ENCODE data around the gene CDC42EP4. TPM values are rescaled to one million over a fixed set of nuclear protein-coding genes. Genes with fewer than 3 reads are reported as not detected.

CDC42EP4 gene
- total and polyA plus RNA-seq, 2 donors from 2014 or later = 26.2 to 76.9 TPM

DNA sequence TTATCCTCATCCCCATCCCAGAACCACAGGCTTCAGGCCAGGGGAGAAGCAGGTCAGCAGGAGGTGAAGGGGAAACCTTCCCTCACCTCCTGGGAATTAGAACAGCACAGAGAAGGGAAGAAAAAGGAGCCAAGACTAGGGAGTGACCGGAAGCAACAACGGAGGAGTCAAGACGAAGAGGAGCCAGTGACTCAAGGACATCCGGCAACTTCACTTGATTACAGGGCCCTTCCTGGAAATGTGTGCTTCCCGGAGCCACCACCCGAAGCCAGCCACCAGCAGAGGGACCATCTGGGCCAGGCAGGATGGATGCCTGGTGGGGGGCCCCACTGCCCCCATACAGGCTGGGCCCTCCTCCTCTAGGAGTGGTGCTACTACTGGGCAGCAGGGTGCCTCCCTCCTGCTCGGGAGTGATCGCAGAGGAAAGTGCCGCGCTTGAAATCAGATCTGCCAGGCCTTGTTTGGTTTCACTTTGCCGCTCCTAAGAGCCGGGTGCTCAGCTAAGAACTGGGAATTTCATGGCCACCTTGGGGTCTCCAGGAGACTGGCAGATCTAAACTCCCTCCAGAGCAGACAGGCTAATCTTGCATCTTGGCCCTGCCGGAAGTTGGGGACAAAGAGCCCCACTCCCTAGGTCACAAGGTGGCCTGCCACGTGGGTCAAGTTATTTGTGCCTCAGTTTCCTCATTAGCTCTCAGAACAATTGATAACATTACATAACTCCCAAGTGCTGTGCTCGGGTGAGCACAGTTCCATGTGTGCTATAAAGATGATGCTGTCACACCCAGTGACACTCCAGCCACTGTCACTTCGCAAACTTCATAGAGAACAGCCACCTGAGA lies 6.6 kb downstream of the CDC42EP4 start:
- Histone ChIP-seq H3K9ac (ENCODE audit: low read length in 3 of 3) (peak overlapping the region in 2 of 3 donors; percentile 55 to 56), H3K27ac (ENCODE audit: low read depth in 2 of 2, low read length in 2 of 2) (peak overlapping the region; percentile 82 to 88), H3K36me3 (ENCODE audit: control insufficient read depth in 2 of 3, insufficient read depth in 3 of 3, low read length in 3 of 3) (no peaks in the 10 kb centered on the region), H3K4me3 (ENCODE audit: low read length in 3 of 3) (peak overlapping the region in 2 of 3 donors; percentile 36 to 47), H3K27me3 (ENCODE audit: control insufficient read depth, insufficient read depth, low read length) (no peaks in the 10 kb centered on the region), H3K4me1 (ENCODE audit: control insufficient read depth in 2 of 3, insufficient read depth in 2 of 3, low read depth in 1 of 3, low read length in 3 of 3) (peaks cover 4 to 39% (median 33%) of the 10 kb centered on the region in 3 donors), H3K9me3 (ENCODE audit: control insufficient read depth in 2 of 3, insufficient read depth in 1 of 3, low read length in 3 of 3) (no peaks in the 10 kb centered on the region)
- TF ChIP-seq, protein P1, sequence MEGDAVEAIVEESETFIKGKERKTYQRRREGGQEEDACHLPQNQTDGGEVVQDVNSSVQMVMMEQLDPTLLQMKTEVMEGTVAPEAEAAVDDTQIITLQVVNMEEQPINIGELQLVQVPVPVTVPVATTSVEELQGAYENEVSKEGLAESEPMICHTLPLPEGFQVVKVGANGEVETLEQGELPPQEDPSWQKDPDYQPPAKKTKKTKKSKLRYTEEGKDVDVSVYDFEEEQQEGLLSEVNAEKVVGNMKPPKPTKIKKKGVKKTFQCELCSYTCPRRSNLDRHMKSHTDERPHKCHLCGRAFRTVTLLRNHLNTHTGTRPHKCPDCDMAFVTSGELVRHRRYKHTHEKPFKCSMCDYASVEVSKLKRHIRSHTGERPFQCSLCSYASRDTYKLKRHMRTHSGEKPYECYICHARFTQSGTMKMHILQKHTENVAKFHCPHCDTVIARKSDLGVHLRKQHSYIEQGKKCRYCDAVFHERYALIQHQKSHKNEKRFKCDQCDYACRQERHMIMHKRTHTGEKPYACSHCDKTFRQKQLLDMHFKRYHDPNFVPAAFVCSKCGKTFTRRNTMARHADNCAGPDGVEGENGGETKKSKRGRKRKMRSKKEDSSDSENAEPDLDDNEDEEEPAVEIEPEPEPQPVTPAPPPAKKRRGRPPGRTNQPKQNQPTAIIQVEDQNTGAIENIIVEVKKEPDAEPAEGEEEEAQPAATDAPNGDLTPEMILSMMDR (IDR thresholded peaks at IDR 0.05; ENCODE audit: borderline replicate concordance, extremely low read depth, insufficient read depth) = no peak
- intact Hi-C loops (cut with DNase I) = no loop called here
- peak; percentile 83 to 91 (median 89) for DNase-seq
- no peak for FAIRE-seq

- FAIRE-seq (no peak), DNase-seq (no peak)
- Histone ChIP-seq H3K36me3 (ENCODE audit: control insufficient read depth in 2 of 3, insufficient read depth in 3 of 3, low read length in 3 of 3) (no peaks in the 10 kb centered on the region), H3K4me3 (ENCODE audit: low read length in 3 of 3) (peak overlapping the region in 1 of 3 donors; percentile 47), H3K9me3 (ENCODE audit: control insufficient read depth in 2 of 3, insufficient read depth in 1 of 3, low read length in 3 of 3) (no peaks in the 10 kb centered on the region), H3K4me1 (ENCODE audit: control insufficient read depth in 2 of 3, insufficient read depth in 2 of 3, low read depth in 1 of 3, low read length in 3 of 3) (peaks cover 4 to 41% (median 38%) of the 10 kb centered on the region in 3 donors), H3K27ac (ENCODE audit: low read depth in 2 of 2, low read length in 2 of 2) (peak overlapping the region; percentile 82 to 88), H3K9ac (ENCODE audit: low read length in 3 of 3) (peak overlapping the region in 1 of 3 donors; percentile 55), H3K27me3 (ENCODE audit: control insufficient read depth, insufficient read depth, low read length) (no peaks in the 10 kb centered on the region)
- TF ChIP-seq, protein P1 (IDR thresholded peaks at IDR 0.05; ENCODE audit: borderline replicate concordance, extremely low read depth, insufficient read depth) = no peak
- intact Hi-C loops (cut with DNase I) = no loop called here
Measured at GRCh38 chr17:73304438-73304837, 7.4 kb downstream of the CDC42EP4 start.

- peaks cover 4 to 43% (median 32%) of the 10 kb centered on the region in 3 donors for H3K4me1 ChIP-seq (ENCODE audit: control insufficient read depth in 2 of 3, insufficient read depth in 2 of 3, low read depth in 1 of 3, low read length in 3 of 3)
- intact Hi-C loops (cut with DNase I) = no loop called here
- FAIRE-seq (no peak), DNase-seq (no peak)
- H3K27me3 ChIP-seq (ENCODE audit: control insufficient read depth, insufficient read depth, low read length) = no peaks in the 10 kb centered on the region
- TF ChIP-seq, protein P1 (IDR thresholded peaks at IDR 0.05; ENCODE audit: borderline replicate concordance, extremely low read depth, insufficient read depth) = no peak
- H3K27ac ChIP-seq (ENCODE audit: low read depth in 2 of 2, low read length in 2 of 2) = no peak overlapping the region
- no peak overlapping the region for H3K4me3 ChIP-seq (ENCODE audit: low read length in 3 of 3)
- no peaks in the 10 kb centered on the region for H3K9me3 ChIP-seq (ENCODE audit: control insufficient read depth in 2 of 3, insufficient read depth in 1 of 3, low read length in 3 of 3)
- H3K9ac ChIP-seq (ENCODE audit: low read length in 3 of 3) = no peak overlapping the region
- no peaks in the 10 kb centered on the region for H3K36me3 ChIP-seq (ENCODE audit: control insufficient read depth in 2 of 3, insufficient read depth in 3 of 3, low read length in 3 of 3)
Measured at GRCh38 chr17:73302189-73302588, 9.6 kb downstream of the CDC42EP4 start.
